ENCODE data around the gene PACC1. TPM values are rescaled to one million over a fixed set of nuclear protein-coding genes. Genes with fewer than 3 reads are reported as not detected.
A peak's percentile ranks its signal among the peaks of the same experiment; 100 is the strongest.
"Not testable (repeated sequence)": the region's sequence is repeated elsewhere in the genome, so short reads cannot be mapped to it uniquely, and the experiment has no call there.

Gene PACC1
- total and polyA plus RNA-seq, 8 donors: 1.7 to 3.4 (median 3.2) TPM

DNA sequence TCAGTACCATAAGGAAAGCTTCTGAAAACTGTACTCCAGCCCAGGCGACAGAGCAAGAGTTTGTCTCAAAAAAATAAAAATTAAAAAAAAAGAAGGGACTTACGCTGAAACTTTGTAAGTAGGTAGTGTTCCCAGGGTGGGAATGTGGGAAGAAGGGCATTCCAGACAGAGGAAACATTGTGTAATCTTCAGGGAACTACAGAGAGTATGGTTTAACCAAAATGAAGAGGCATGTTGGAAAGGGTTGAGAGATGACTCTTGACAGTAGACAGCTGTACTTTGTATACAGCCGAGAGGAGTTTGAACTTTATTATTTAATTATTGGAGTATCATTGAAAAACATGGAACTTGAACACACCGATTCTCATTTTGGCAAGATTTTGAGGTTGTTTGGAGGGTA is 86.4 kb downstream of the PACC1 start:
- Histone ChIP-seq H3K27ac (no peak overlapping the region), H3K36me3 (no peaks in the 10 kb centered on the region), H3K27me3 (no peaks in the 10 kb centered on the region), H3K4me3 (no peak overlapping the region), H3K4me1 (peaks cover 0 to 8% (median 0%) of the 10 kb centered on the region in 3 donors), H3K9me3 (no peaks in the 10 kb centered on the region)
- TF ChIP-seq, protein P1, sequence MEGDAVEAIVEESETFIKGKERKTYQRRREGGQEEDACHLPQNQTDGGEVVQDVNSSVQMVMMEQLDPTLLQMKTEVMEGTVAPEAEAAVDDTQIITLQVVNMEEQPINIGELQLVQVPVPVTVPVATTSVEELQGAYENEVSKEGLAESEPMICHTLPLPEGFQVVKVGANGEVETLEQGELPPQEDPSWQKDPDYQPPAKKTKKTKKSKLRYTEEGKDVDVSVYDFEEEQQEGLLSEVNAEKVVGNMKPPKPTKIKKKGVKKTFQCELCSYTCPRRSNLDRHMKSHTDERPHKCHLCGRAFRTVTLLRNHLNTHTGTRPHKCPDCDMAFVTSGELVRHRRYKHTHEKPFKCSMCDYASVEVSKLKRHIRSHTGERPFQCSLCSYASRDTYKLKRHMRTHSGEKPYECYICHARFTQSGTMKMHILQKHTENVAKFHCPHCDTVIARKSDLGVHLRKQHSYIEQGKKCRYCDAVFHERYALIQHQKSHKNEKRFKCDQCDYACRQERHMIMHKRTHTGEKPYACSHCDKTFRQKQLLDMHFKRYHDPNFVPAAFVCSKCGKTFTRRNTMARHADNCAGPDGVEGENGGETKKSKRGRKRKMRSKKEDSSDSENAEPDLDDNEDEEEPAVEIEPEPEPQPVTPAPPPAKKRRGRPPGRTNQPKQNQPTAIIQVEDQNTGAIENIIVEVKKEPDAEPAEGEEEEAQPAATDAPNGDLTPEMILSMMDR (IDR thresholded peaks at IDR 0.05): no peak
- ATAC-seq (peak in 1 of 4 donors; percentile 16), DNase-seq (no peak), FAIRE-seq (no peak)
- WGBS, 2 donors: 91 to 92% methylated on average over 4 of the region's 4 CpGs
- intact Hi-C loops (cut with DNase I): no loop called here

DNA sequence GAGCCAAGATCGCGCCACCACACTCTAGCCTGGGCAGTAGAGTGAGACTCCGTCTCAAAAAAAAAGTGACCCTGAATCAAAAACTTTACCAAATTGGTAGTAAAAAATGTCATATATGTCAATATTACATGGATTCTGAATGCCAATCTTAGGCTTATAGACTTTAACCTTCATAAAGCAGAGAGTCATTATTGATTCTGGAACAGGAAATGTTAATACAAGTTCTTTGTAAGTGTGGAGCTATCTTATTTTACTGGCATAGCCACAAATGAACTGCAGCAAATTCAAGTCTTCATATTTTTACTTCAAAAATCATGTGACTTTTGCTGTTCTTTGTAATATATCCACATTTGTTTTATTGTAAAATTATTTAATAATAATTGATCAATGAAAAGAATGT is 88.1 kb downstream of the PACC1 start:
- FAIRE-seq (no peak), ATAC-seq (peak; percentile 35 to 62 (median 52))
- 61 to 97% methylated on average over 3 of the region's 3 CpGs for WGBS, 2 donors

DNA sequence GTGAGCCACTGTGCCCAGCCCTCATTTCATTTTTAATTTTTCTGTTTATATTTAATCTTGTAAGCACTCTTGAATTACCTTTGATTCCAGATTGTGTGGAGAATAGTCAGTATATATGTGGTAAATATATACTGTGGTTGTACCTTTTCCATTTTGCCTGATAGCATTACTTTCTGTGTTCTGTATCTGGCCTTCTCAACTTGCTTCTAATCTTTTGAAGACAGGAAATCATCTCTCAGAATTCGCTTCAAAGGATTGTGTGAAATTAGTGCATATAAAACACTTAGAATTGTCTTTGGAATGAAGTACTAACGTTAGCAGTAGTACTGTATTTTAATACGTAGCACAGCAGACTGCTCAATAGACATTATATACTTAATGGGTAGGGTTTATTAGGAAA is 91.6 kb downstream of the PACC1 start:
- no peak for ATAC-seq
- Histone ChIP-seq H3K4me3 (no peak overlapping the region), H3K36me3 (no peaks in the 10 kb centered on the region), H3K4me1 (peaks cover 0 to 8% (median 0%) of the 10 kb centered on the region in 3 donors), H3K27me3 (no peaks in the 10 kb centered on the region), H3K27ac (no peak overlapping the region), H3K9me3 (no peaks in the 10 kb centered on the region)
- no peak for FAIRE-seq
- 55 to 74% methylated on average over 3 of the region's 3 CpGs for WGBS, 2 donors
- DNase-seq: no peak
- TF ChIP-seq, protein P1 (IDR thresholded peaks at IDR 0.05): no peak
- intact Hi-C loops (cut with DNase I): no loop called here

More for the DNA sequence above, 88.1 kb downstream of the PACC1 start:
- Histone ChIP-seq H3K4me3 (no peak overlapping the region), H3K27me3 (no peaks in the 10 kb centered on the region), H3K9me3 (no peaks in the 10 kb centered on the region), H3K27ac (no peak overlapping the region), H3K4me1 (peaks cover 0 to 8% (median 0%) of the 10 kb centered on the region in 3 donors), H3K36me3 (no peaks in the 10 kb centered on the region)
- TF ChIP-seq, protein P1 (IDR thresholded peaks at IDR 0.05): no peak
- no peak for DNase-seq
- intact Hi-C loops (cut with DNase I): no loop called here

DNA sequence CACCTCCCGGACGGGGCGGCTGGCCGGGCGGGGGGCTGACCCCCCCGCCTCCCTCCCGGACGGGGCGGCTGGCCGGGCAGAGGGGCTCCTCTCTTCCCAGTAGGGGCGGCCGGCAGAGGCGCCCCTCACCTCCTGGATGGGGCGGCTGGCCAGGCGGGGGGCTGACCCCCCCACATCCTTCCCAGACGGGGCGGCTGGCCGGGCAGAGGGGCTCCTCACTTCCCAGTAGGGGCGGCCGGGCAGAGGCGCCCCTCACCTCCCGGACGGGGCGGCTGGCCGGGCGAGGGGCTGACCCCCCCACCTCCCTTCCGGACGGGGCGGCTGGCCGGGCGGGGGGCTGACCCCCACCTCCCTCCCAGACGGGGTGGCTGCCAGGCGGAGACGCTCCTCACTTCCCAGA is 93.7 kb downstream of the PACC1 start:
- 97% methylated on average over 18 of the region's 34 CpGs; no CpG with 5 or more reads in 1 of the 2 donors for WGBS, 2 donors
- intact Hi-C loops (cut with DNase I); ATAC-seq: not testable (repeated sequence)

DNA sequence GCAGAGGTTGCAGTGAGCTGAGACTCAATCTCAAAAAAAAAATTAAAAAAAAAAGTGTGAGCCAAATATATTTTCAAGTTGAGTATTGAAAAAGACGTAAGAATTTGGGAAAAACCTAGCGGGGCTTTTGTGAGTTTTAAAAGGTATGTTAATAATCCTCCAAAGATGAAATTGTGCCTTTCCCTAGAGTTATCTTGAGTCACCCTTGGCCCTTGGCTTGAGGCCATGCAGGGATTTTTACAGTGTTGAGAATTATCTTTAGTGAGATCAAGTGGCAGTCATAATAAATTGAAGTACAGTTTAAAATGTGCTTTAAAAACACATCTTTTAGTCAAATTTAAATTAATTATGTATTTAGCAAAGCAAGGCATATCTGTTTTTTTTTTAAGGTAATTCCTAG is 96.8 kb downstream of the PACC1 start:
- intact Hi-C loops (cut with DNase I): loop anchor here in 1 of 3 donors (10.0 kb wide), 1 partner anchor 137 kb away; no protein-coding TSS in a partner anchor
- TF ChIP-seq, protein P1 (IDR thresholded peaks at IDR 0.05): no peak
- ATAC-seq: no peak

More for the DNA sequence above, 93.7 kb downstream of the PACC1 start:
- H3K4me1 ChIP-seq, H3K4me3 ChIP-seq, H3K9me3 ChIP-seq, FAIRE-seq, H3K36me3 ChIP-seq, H3K27me3 ChIP-seq, H3K27ac ChIP-seq: not testable (repeated sequence)
- DNase-seq: peak in 1 of 6 donors; percentile 68

More for the DNA sequence above, 96.8 kb downstream of the PACC1 start:
- WGBS, 2 donors: 82% methylated on average over 2 of the region's 2 CpGs
- Histone ChIP-seq H3K4me1 (peaks cover 3 to 15% (median 10%) of the 10 kb centered on the region in 3 donors), H3K36me3 (no peaks in the 10 kb centered on the region), H3K4me3 (no peak overlapping the region), H3K9me3 (peaks cover 0 to 4% (median 0%) of the 10 kb centered on the region in 4 donors), H3K27ac (no peak overlapping the region), H3K27me3 (no peaks in the 10 kb centered on the region)
- no peak for DNase-seq
- FAIRE-seq: no peak
